NCI-H446 treated with DMSO at 0.1 percent for 48 hours (cell line): ENCODE results near the gene KRT86.
"Not testable (repeated sequence)": the region's sequence is repeated elsewhere in the genome, so short reads cannot be mapped to it uniquely, and the experiment has no call there.

Source experiments
- DNase-seq: peaks from one replicate; lab custom pipeline; 2025; lab: John Stamatoyannopoulos, UW

Gene KRT86

GRCh38 chr12:52270541-52271070 is 3.8 kb upstream of the KRT86 start:
- no peak for DNase-seq

- DNase-seq: no peak
These were observed 3.3 kb upstream of the KRT86 start for GRCh38 chr12:52271158-52271557.

DNA sequence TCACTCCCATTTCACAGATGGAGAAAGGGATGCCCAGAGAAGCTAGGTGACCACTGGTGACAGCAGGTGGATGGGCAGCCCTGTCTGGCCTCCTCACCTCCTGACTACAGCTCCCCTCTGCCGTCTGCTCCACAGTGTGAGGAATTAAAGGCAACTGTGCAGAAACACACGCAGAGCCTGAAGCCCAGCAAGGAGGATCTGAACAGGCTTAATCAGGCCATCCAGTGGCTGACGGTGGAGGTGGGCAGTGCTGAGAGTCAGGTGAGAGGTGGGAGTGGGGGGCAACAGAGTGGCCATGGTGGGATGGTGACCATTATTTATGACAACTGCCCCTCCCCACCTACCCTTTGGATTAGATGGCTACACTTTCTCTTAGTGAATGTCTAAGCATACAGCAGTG is 1.2 kb downstream of the KRT86 start:
- no peak for DNase-seq

GRCh38 chr12:52277486-52278245 is 3.2 kb downstream of the KRT86 start:
- DNase-seq: no peak

DNA sequence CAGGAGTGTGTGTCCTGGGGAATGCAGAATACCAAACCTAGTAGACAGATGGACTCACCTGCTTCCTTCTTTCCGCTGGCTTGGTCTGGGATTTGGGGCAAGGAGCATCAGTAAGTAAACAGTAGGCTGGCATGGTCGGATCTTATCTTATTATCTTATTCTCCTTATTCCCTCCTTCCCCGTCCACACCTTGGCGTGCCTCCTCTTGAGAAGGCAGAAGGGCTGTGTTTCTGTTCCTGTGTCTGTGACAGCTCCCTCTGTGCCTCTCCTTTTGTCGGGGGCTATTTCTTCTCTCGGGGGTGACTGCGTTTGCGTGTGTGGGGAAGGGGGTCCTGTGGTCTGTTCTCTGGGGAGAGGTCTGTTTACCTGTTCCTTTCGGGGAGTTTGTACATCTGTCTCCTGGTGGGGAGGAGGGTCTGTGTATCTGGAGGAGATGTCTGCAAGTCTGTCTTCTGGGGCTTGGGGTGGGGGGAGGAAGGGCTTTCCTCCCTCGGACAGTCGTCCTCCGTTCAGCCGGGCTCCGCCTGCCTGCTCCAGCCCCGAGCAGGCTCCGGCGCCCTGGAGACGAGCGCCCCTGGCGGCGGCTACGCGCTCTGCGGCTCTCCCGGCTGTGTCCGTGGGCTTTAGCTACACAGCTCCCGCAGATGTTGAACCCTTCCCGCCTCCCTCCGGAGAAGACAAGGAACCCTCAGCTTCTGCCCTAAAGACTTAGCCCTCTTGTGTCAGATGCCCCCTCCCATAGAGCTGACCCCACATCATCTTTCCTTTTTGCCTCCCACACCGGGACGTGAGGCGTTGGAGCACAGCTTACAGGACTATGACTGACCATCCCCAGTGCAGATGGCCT is 4.4 kb downstream of the KRT86 start:
- DNase-seq: no peak

DNA sequence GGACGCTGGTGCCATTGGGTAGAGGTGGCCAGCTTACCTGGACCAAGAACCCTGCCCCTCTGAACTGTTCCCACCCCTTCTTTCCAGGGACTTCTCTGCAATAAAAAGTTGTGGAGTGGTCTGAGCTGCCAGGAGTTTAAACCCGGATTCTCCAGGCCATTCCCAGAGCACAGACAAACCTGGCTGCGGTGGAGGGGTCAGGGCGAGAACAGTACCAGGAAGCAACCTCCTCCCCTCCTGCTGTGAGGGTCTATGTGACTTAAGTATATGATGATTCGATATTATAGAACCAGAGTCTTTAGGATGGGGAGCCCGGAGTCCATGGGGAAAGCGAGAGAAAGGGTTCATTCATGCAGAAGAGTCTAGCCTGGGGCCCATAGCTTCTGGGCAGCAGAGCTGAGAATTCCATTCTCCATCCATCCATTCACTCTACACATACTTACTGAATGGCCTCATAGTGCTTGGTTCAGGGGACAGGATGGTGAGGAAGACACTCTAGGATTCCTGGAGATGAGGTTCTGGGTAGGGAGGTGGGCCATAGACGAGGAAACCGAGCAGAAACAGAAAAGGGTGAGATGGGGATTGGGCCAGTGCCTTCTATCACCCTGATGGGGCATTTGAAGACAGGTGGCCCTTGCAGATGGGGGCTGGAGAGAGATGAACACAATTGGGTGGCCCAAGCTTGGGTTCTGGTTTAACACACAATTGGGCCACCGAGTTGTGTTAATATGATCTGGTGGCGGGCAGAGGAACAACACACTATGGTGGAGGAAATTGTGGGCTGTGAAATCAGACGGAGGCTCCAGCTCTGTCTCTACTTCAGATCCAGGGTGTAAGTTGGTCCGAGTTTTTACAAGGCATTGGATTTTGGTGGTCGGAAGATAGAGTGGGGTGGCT is 5.2 kb downstream of the KRT86 start:
- no peak for DNase-seq

GRCh38 chr12:52280319-52280795 is 5.9 kb downstream of the KRT86 start:
- DNase-seq: no peak

DNA sequence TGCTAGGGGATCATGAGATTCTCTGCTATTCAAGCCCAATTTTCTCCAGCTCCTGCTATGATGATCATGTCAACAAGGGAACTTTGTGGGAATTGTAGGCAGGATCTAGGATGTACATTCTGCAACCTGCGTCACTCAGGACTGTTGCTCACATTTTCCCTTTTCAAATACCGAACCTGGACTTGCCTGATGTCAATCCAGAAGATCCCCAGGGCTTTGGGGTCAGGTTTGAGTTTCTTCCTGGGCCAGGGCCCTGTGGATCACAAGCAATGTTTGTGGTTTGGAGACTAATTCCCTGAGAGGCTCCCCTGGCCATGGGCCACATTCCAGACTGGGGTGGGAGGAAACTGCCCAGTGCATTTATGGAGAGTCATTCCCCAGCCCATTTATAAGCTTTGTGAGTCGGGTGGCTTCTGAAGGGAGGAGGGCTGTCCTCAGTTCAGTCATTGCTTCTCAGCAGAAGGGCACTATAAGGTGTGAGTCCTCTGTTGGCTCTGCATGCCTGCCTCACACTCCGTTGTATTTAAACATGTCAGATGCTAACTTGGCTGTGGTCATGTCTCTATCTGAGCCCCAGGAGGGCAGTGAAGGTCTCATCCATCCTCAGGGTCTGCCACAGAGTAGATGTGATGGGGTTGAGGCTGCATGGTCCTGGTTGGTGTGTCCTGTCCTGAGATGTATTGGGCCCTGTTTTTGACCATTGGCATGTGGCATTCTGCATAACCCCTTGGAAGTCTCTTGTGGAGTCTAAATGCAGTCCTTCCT is 6.5 kb downstream of the KRT86 start:
- no peak for DNase-seq

DNA sequence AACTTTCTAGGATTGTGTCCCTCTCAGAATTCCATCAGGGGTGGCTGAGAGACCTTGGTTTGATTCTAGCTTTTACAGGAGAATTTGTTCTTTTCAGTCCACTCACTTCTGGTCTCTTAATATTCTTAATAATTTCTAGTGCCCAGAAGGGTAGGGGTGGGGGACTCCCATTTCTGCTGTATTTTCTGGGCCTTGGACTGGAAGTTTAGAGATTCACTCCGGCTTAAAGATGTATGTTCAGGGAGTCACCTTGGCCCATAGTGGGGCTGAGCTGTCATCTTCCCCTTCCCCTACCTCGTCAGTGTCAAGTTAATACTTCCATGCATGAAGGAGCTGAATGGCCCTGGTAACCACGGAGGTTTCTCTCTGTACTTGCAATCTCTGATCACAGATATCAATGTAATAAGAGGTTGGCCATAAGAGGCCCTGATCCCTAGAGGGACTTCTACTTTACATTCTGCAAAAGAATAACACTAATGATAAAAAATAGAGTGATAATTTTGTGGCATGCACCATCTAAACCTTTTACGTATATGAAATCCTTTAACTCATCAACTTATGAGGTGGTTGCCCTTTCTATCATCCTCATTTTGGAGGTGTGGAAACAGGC is 10.2 kb downstream of the KRT86 start:
- DNase-seq: no peak

GRCh38 chr12:52285172-52285745 is 10.8 kb downstream of the KRT86 start:
- DNase-seq: no peak

DNA sequence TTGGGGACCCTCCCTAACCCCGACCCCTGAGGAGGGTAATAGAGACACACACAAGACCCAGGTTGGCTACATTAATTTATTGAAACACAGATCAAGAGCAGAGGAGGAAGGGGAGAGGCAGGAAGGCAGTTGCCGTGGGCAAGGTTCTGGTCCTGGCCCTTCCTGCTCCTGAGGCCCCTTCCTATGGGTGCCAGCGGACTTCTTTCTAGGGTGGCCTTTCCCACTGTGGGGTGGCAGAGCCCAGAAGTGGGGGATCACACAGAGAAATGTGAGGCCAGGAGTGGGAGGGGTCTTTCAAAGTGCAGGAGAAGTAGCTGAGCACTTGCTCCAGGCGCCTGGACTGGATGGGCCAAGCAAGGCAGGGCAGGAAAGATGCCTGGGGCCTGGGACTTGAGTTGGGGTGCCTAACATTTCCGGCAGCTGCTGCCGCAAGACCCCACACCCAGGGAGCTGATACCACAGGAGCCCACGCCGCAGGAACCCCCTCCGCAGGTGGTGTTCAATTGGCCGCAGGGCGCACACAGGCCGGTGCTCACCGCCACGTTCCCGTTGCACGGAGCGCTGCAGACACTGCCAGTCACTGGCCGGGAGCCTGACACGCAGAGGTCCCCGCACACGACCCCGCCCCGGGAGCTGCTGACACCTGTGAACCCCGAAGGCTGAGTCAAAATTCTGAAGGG is 11.5 kb downstream of the KRT86 start:
- no peak for DNase-seq

GRCh38 chr12:52286857-52287785 is 12.7 kb downstream of the KRT86 start:
- DNase-seq: not testable (repeated sequence)

DNA sequence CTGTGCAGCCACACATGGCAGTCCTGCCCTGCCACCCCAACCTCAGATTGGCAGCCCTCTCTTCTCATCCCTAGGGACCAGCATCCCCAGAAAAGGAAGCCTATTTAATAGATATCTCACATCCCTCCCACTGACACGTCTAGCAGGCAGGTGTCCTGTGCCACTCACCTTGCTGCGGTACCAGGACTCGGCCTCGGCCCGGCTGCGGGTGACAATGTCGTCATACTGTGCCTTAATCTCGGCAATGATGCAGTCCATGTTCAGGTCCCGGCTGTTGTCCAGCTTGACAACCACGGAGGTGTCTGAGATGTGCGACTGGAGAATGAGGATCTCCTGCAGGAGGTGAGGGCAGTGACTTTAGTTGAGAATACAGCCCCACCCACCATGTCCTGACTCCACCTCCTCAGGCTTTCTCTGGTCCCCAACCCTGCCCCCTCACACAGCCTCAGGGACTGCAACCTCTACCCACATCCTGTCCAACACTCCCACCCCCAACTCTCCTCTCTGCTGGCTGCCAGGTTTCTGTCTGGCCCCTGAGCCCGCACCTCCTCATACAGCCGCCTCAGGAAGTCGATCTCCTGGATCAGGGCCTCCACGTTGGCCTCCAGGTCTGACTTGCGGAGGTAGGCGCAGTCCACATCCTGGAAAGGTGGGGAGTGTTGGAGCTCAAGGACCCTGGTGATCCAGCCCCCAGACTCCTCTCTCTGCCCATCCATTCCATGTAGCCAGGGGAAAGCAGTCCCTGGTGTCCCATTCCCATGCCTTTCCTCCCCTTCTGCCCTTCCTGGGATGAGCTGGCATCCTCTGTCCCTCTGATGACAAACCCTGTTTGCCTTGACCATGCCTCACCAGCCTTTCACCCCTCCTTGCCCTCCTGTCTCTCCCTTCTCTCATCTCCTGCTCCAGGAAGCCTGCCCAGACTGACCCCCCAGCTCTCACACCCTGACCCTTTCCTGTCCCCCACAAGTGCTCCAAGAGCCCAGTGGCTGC is 13.7 kb downstream of the KRT86 start:
- not testable (repeated sequence) for DNase-seq

- not testable (repeated sequence) for DNase-seq
These were observed 16.2 kb downstream of the KRT86 start for GRCh38 chr12:52290483-52291134.

DNA sequence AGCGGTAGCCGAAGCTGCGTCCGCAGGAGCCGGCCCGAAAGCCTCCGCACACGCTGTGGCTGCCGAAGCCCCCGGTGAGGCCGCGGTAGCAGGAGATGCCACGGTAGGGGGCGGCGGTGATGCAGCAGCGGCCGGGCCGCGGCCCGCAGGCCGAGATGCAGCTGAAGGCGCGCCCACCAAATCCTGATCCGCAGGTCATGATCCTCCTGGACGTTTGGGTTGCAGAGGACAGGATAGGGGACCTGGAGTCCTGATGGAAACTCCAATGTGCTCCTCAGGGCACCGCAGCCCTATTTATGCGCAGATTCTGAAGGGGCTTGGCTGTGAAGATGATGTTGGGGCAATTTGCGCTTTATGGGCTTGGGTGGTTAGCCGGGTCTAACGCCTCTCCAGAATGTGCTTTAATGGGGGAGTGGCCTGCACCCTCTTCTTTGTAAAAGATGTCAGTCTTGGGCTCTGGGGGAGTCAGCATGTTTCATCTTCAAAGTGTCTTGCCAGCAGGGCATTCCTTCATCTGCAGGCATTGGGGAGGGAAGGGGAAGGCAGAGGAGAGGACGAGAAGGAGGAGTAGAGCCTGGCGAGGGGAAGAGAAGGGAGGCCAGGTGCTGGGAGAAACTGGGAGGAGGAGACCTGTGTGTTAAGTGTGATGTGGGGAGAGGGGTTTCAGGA is 17.0 kb downstream of the KRT86 start, which contains the start of gene KRT81:
TSS of gene KRT81 (minus strand) at position 268 of the 669 bp plus-strand sequence. CDS start at position 199, 69 bp downstream.
- DNase-seq: no peak

GRCh38 chr12:52293926-52294325 is 19.5 kb downstream of the KRT86 start:
- no peak for DNase-seq
